GM19452 (cell line): Measurements from ENCODE around the gene C1QA.

Source experiments
- ATAC-seq: cut with Tn5 transposase; IDR thresholded peaks from one replicate; pipeline ENCODE4 v1.9.1; 2021; ENCODE audit not compliant: unreplicated experiment

The C1QA gene

GRCh38 chr1:22612671-22613571, 23.5 kb upstream of the C1QA start:
- ATAC-seq: no peak

GRCh38 chr1:22613572-22613918, 22.9 kb upstream of the C1QA start:
- ATAC-seq: no peak

GRCh38 chr1:22613951-22614350, 22.5 kb upstream of the C1QA start:
- ATAC-seq: no peak

GRCh38 chr1:22615886-22616285, 20.5 kb upstream of the C1QA start:
- no peak for ATAC-seq

GRCh38 chr1:22616571-22616970, 19.9 kb upstream of the C1QA start:
- no peak for ATAC-seq

GRCh38 chr1:22618056-22618455, 18.4 kb upstream of the C1QA start:
- no peak for ATAC-seq

- ATAC-seq: no peak
Observed at GRCh38 chr1:22619252-22619651, 17.2 kb upstream of the C1QA start.

- no peak for ATAC-seq
Observed at GRCh38 chr1:22619798-22620197, 16.6 kb upstream of the C1QA start.

GRCh38 chr1:22621761-22622160, 14.7 kb upstream of the C1QA start:
- ATAC-seq: no peak

- ATAC-seq: no peak
Observed at GRCh38 chr1:22625262-22625925, 11.0 kb upstream of the C1QA start.

GRCh38 chr1:22626237-22627157, 9.9 kb upstream of the C1QA start:
- ATAC-seq: no peak

- ATAC-seq: no peak
Observed at GRCh38 chr1:22627331-22627730, 9.1 kb upstream of the C1QA start.

- no peak for ATAC-seq
Observed at GRCh38 chr1:22628698-22629444, 7.6 kb upstream of the C1QA start.

GRCh38 chr1:22629886-22630285, 6.5 kb upstream of the C1QA start:
- no peak for ATAC-seq

- no peak for ATAC-seq
Observed at GRCh38 chr1:22633697-22634463, 2.5 kb upstream of the C1QA start.

- ATAC-seq: no peak
Observed at GRCh38 chr1:22635436-22635835, 992 bp upstream of the C1QA start.

GRCh38 chr1:22636927-22637326, 499 bp downstream of the C1QA start:
- no peak for ATAC-seq

GRCh38 chr1:22637907-22638445, 1.5 kb downstream of the C1QA start:
- ATAC-seq: no peak

- ATAC-seq: no peak
Observed at GRCh38 chr1:22638476-22639234, 2.2 kb downstream of the C1QA start.
